Skeletal muscle tissue (tissue), 4 donors: ENCODE measurements around the gene SKA1. TPM values are rescaled to one million over a fixed set of nuclear protein-coding genes. Genes with fewer than 3 reads are reported as not detected.
"Not testable (repeated sequence)": the region's sequence is repeated elsewhere in the genome, so short reads cannot be mapped to it uniquely, and the experiment has no call there.

Experiments used
- H3K27ac ChIP-seq: one replicate; pipeline ENCODE4 v1.7.0; 2013; ENCODE audit warnings: mild to moderate bottlenecking, low read depth, low read length, inconsistent platforms
- H3K27me3 ChIP-seq, 3 donors: one replicate each; pipeline ENCODE4 v1.7.0; 2013; ENCODE audit warnings: low read length in 3 of 3; ENCODE audit not compliant: control insufficient read depth in 3 of 3, insufficient read depth in 3 of 3
- H3K36me3 ChIP-seq, 3 donors: one replicate each; pipeline ENCODE4 v1.7.0; 2013; ENCODE audit warnings: low read length in 3 of 3; ENCODE audit not compliant: control insufficient read depth in 3 of 3, insufficient read depth in 3 of 3
- H3K4me1 ChIP-seq, 3 donors: one replicate each; pipeline ENCODE4 v1.7.0; 2013; ENCODE audit warnings: low read length in 3 of 3, mild to moderate bottlenecking in 3 of 3; ENCODE audit not compliant: control insufficient read depth in 3 of 3, insufficient read depth in 3 of 3
- H3K4me3 ChIP-seq, 3 donors: one replicate each; pipeline ENCODE4 v1.7.0; 2013; ENCODE audit warnings: low read length in 3 of 3
- H3K9ac ChIP-seq, 3 donors: one replicate each; pipeline ENCODE4 v1.7.0; 2013; ENCODE audit warnings: low read length in 3 of 3, mild to moderate bottlenecking in 3 of 3, moderate library complexity in 2 of 3, low read depth in 1 of 3
- H3K9me3 ChIP-seq, 3 donors: one replicate each; pipeline ENCODE4 v1.7.0; 2013; ENCODE audit warnings: low read length in 3 of 3; ENCODE audit not compliant: control insufficient read depth in 3 of 3
- total RNA-seq: library from RNA; depleted of rRNA; stranded (reverse); fragments of >200 nt; gene quantifications from one replicate; pipeline ENCODE4 v1.2.3, GENCODE V29; 2014
- donor health status: Osteomylitis.

SKA1 gene
- total RNA-seq, 1 donor from 2014 or later, result 2.6 TPM

- peaks cover 0 to 4% (median 0%) of the 10 kb centered on the region in 3 donors for H3K27me3 ChIP-seq
- no peak overlapping the region for H3K4me3 ChIP-seq
- no peak overlapping the region for H3K9ac ChIP-seq
- H3K36me3 ChIP-seq, result no peaks in the 10 kb centered on the region
- H3K4me1 ChIP-seq, result no peaks in the 10 kb centered on the region
- H3K9me3 ChIP-seq, result no peaks in the 10 kb centered on the region
- no peak overlapping the region for H3K27ac ChIP-seq
Observed at GRCh38 chr18:50424877-50425690, 50.2 kb downstream of the SKA1 start.

GRCh38 chr18:50427896-50428295, 53.0 kb downstream of the SKA1 start:
- H3K9ac ChIP-seq, result no peak overlapping the region
- no peaks in the 10 kb centered on the region for H3K36me3 ChIP-seq
- no peaks in the 10 kb centered on the region for H3K27me3 ChIP-seq
- H3K27ac ChIP-seq, result no peak overlapping the region
- no peak overlapping the region for H3K4me3 ChIP-seq
- no peaks in the 10 kb centered on the region for H3K4me1 ChIP-seq
- no peaks in the 10 kb centered on the region for H3K9me3 ChIP-seq

- Histone ChIP-seq H3K9ac (no peak overlapping the region), H3K27ac (no peak overlapping the region), H3K9me3 (no peaks in the 10 kb centered on the region), H3K27me3 (no peaks in the 10 kb centered on the region), H3K36me3 (no peaks in the 10 kb centered on the region), H3K4me1 (no peaks in the 10 kb centered on the region), H3K4me3 (no peak overlapping the region)
Observed at GRCh38 chr18:50428531-50429206, 53.8 kb downstream of the SKA1 start.

- H3K27ac ChIP-seq, result no peak overlapping the region
- no peak overlapping the region for H3K4me3 ChIP-seq
- no peaks in the 10 kb centered on the region for H3K36me3 ChIP-seq
- H3K4me1 ChIP-seq, result no peaks in the 10 kb centered on the region
- no peak overlapping the region for H3K9ac ChIP-seq
- no peaks in the 10 kb centered on the region for H3K27me3 ChIP-seq
- no peaks in the 10 kb centered on the region for H3K9me3 ChIP-seq
Observed at GRCh38 chr18:50429207-50429948, 54.5 kb downstream of the SKA1 start.

GRCh38 chr18:50432915-50433314, 58.1 kb downstream of the SKA1 start:
- Histone ChIP-seq H3K36me3 (no peaks in the 10 kb centered on the region), H3K4me1 (no peaks in the 10 kb centered on the region), H3K9ac (no peak overlapping the region), H3K27ac (no peak overlapping the region), H3K27me3 (no peaks in the 10 kb centered on the region), H3K9me3 (no peaks in the 10 kb centered on the region), H3K4me3 (no peak overlapping the region)

GRCh38 chr18:50436742-50437141, 61.9 kb downstream of the SKA1 start:
- H3K36me3 ChIP-seq, H3K4me1 ChIP-seq, H3K4me3 ChIP-seq, H3K27ac ChIP-seq, H3K27me3 ChIP-seq, H3K9me3 ChIP-seq, H3K9ac ChIP-seq: not testable (repeated sequence)

GRCh38 chr18:50439460-50440015, 64.7 kb downstream of the SKA1 start:
- Histone ChIP-seq H3K27ac (no peak overlapping the region), H3K36me3 (no peaks in the 10 kb centered on the region), H3K4me3 (no peak overlapping the region), H3K9ac (no peak overlapping the region), H3K9me3 (peaks cover 0 to 2% (median 0%) of the 10 kb centered on the region in 3 donors), H3K4me1 (no peaks in the 10 kb centered on the region), H3K27me3 (no peaks in the 10 kb centered on the region)

- Histone ChIP-seq H3K4me3 (no peak overlapping the region), H3K36me3 (no peaks in the 10 kb centered on the region), H3K4me1 (no peaks in the 10 kb centered on the region), H3K9me3 (peaks cover 0 to 2% (median 0%) of the 10 kb centered on the region in 3 donors), H3K9ac (no peak overlapping the region), H3K27ac (no peak overlapping the region), H3K27me3 (no peaks in the 10 kb centered on the region)
Observed at GRCh38 chr18:50441016-50441415, 66.2 kb downstream of the SKA1 start.

GRCh38 chr18:50441501-50441900, 66.7 kb downstream of the SKA1 start:
- Histone ChIP-seq H3K27ac (no peak overlapping the region), H3K27me3 (no peaks in the 10 kb centered on the region), H3K36me3 (no peaks in the 10 kb centered on the region), H3K4me1 (no peaks in the 10 kb centered on the region), H3K9ac (no peak overlapping the region), H3K9me3 (peaks cover 0 to 2% (median 0%) of the 10 kb centered on the region in 3 donors), H3K4me3 (no peak overlapping the region)
